HG02840 (cell line): ENCODE results near the gene CDC7.

Experiments
- ATAC-seq: cut with Tn5 transposase; IDR thresholded peaks from one replicate; pipeline ENCODE4 v1.9.1; 2021; ENCODE audit warnings: mild to moderate bottlenecking, moderate library complexity, moderate number of reproducible peaks; ENCODE audit not compliant: unreplicated experiment, low FRiP score

CDC7 gene

GRCh38 chr1:91546301-91546581 is 45.6 kb downstream of the CDC7 start:
- ATAC-seq: no peak

DNA sequence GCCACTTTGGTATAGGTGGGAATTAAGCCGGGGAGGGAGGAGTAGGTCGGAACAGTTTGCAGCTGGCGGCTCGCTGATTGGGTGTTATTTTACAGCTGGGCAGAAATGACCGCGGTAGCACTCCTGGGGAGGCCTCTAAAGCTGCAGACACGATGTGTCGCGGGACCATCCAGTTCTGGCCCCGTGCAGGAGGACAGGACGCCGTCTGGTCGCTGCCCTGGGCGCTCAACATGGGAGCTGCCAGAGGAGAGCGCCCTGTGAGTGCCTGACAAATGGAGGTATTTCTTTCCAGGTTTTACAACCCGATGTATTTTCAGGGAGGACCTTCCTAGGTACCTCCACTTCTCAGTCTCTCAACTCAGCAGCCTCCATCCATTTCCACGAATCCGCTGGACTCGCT is 46.2 kb downstream of the CDC7 start:
- ATAC-seq: no peak

DNA sequence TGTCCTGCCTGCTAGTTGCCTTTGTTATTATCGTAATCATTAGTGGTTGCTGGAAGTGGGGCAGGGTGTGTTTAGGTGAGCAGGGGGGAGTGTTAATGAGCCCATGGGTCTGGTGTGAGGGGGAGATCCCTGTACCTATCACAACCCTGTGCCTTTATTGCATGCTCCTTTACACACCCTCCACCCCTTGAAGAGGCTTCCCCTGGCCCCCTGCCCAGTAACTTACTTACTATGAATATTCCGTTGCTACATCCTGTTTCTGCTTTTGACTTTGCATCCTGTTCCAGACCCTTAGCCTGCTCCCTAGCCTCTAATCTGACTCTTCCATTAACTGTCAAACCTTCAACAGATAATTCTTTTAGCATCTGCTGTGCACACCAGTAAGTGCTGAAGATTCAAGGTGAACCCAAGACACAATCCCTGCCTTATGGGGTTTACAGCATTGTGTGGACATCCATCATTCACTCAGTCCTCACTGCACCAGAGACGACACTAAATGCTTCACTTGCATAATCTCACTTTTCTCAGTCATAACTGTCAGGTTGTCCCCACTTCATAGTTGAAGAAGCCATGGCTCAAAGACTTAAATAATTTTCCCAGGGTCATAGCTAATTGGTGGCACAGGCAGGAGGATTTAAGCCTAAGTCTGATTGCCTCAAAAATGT is 47.9 kb downstream of the CDC7 start:
- no peak for ATAC-seq

DNA sequence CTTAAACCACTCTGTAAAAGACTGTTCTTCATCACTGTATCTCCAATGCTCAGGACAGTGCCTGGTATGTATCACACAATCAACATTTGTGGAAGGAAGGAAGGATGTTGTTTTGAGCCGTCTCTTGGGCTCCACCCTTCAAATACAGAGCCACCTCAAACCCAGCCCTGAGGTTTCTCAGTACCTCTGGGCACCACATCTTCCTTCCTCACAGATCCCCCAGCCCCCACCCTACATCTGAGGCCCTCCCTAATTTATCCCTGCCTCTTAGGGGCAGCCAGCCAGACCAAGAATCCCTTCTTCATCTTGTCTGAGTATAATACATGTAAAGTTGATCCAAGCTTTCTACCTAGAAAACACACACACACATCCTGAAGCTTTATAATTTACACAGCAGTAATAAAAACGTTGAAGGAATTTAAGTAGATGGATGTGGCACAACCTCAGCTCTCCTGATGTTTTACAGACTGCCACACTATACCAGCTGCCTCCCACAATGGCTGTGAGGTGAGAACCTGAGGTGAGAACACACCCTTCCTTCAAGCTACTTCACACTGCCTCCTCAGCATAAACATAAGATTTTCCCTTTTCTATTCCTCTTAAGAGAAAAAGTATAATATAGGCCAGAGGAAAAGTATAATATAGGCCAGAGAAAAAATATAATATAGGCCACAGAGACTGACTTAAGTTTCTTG is 48.5 kb downstream of the CDC7 start:
- no peak for ATAC-seq

DNA sequence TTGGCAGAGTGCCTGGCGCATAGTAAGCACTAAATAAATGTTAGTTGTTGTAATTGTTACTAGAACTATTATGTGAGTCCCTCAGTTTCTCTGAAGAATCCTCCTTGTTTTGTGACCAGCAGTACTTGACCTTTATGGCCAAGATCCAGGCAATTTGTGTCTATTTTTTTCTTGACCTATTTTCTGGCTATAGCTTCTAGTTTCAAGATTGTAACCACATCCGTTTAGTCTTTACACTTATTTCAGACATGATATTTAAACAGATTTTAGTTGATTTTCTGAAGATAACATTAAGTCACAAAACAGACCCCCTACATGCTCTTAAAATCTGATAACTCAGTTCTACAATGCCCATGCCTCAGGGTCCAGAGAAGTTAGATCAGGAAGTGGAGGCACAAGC is 50.3 kb downstream of the CDC7 start:
- no peak for ATAC-seq

DNA sequence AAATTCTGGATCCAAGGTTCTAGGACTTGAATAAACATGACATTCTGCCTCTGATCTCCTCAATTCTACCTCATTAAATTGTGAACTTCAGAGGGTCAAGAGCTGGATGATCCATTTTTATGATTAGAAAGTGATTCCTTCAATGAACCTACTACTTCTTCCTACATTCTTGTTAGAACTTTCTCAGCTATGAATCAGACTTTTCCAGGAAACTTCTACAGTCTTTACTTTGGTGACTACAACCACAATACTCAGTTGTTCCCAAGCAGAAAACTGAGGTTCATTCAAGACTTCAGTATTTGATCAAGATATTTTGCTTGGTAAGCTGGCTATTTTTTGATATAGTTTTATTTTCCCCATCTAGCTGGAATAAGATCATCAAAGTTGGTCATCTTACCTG is 51.4 kb downstream of the CDC7 start:
- no peak for ATAC-seq

- ATAC-seq: no peak
Observed at GRCh38 chr1:91552596-91552995, 51.9 kb downstream of the CDC7 start.

- ATAC-seq: no peak
Observed at GRCh38 chr1:91553177-91553591, 52.5 kb downstream of the CDC7 start.

GRCh38 chr1:91555074-91555730 is 54.6 kb downstream of the CDC7 start:
- ATAC-seq: no peak

GRCh38 chr1:91555821-91556531 is 55.3 kb downstream of the CDC7 start:
- no peak for ATAC-seq

- no peak for ATAC-seq
Observed at GRCh38 chr1:91556556-91556955, 55.9 kb downstream of the CDC7 start.

DNA sequence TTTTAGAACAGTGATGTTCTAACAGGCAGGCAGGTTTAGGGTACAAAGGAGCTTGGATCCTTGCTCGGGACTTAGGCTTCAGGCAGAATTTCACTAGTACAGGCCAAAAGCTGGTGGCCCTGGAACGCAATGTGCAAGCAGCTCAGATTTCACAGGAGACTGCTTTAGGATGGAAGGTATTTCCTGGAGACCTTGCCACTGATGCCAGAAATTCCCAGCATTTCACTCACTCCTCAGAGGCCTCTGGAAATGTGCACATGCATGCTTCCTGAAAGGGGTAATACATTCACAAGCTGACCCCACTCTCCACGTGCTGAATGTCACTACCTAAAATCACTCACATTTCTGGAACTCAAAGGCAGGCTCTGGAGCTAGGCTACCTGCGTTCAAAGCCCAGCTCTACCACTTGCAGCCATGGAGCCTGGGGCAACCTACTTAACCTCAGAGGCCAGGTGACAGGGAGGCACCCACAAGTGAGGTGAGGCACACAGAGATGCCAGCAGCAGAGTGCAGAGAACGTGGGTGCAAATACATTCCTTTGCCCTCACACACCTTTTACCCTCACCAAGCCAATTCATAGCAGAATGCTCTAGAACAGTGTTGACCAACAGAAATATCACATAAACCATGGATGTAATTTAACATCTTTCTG is 56.5 kb downstream of the CDC7 start:
- no peak for ATAC-seq

- ATAC-seq: no peak
Observed at GRCh38 chr1:91557826-91558225, 57.2 kb downstream of the CDC7 start.

DNA sequence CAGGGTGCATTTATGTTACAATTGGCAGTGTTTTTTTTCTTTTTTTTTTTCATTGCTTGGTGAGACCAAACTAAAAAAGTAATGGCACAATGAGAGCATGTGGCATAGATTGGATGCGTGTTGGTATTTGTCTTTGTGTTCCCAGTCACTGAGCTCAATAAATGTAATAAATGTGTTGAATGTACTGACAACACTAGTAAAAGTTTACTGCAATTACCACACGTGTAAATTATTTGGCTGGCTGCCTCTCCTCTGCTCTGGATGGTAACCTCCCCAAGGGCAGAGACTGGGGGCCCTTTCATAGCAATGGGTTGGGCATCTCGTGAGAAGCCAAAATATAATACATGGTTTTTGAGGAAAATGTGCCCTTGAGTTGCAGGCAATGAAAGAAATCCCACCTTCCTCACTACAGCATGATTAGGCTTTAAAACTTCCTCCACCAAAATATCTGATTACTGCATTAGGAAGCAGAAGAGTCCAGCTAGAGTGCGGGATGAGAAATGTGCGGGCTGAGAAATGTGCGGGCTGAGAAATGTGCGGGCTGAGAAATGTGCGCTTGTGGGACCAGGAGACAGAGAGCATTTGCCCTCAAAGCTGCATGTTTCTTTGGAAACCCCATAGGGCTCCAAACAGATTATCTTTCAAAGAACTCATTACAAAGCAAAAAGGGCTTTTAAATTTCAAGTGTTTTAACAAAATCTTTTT is 58.5 kb downstream of the CDC7 start:
- ATAC-seq: no peak

DNA sequence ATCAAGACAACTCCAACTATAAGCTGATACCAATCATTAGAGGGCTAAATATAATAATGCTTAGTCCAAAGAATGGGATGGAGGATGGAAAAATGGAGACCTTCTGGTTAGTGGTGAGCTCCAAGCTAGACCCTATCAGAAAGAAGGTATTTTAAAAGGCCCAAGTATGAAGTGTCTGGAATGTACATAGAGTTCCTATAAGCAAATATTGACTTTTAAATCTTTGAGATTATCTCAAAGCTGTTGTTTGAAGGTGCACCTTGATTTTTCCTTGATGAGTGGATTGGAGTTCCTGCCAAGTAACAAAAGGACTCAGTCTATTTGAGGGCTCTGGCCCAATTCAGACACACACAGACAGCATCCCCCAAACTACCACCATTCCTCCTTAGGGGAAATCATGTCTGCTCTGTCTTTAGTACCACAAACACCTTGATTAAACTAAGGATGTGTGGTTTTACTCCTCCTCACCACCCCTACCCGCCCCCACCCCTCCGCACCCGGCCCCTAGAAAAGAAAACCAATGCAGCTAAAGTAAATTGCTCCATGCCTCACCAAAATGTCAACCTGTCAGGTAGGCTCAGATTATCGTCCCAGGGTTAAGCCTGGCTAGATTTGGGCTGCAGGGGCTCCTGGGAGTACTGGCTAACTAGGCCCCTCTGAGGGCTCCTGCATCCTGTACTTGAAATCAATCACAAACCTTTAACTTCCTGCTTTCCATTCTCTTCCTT is 59.4 kb downstream of the CDC7 start:
- no peak for ATAC-seq

DNA sequence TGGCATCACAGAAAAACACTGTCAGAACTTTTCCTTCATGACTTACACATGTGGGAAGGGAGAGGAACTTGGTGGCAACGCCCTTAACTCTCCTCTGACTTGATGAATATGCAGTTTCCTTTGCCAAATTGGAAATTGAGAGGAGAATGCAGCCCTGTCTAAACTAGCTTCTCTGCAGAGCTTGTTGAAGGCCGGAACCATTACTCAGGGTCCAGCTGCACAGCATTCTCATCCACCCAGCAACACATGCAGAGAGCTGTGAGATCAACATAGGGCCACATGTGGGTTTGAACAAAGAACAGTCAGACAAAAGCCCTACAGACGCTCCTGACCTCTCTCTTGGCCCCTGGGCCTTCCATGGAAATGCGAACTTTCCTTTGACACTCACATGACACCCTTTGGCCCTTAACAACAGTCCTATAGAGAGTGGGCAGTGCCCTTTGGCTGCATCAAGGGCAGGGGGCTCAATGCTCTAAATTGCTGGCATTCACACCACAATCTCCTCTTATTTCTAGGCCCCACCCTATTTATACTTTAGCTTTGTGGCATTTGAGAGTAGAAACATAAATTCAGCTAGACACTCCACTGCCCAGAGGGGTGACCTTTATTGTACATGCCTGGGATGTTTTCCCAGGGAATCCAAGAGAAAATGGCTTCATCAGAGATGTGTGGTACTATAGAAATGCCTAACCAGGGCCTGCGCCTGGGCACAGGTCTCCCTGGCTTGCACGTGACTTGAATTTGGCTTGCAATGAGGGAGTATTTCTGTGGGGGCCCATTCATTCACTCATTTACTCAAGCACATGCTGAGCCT is 64.4 kb downstream of the CDC7 start:
- no peak for ATAC-seq

DNA sequence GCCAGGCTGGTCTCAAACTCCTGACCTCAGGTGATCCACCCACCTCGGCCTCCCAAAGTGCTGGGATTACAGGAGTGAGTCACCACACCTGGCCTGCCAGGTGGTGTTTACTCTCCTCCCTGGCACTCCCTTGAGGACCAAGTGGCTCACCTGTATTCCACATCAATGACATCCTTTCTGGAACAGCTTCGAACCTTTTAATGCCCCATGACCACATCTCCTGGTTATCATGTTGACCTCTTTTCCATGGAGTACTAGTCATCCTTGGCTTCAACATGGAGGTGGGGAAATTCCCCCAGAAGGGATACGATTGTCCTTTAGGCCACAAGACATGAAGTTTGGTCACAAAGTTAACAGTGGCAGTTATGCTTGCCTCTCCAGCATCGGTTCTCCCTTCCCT is 66.9 kb downstream of the CDC7 start:
- no peak for ATAC-seq

GRCh38 chr1:91568261-91568660 is 67.6 kb downstream of the CDC7 start:
- no peak for ATAC-seq
